Cardiac fibroblast (primary cell): ENCODE data around the gene PFDN4.

ENCODE experiments used
- DNase-seq, 2 donors: peaks; one replicate each; pipeline versions ENCODE4 v3.0.0 to v3.0.0-alpha.2; 2010; ENCODE audit warnings: low read depth in 2 of 2
- H3K4me3 ChIP-seq, 2 donors: replicated peaks in 1 of 2; 1 replicate in 1 of 2; 2 replicates in 1 of 2; pipeline ENCODE4 v1.5.1; 2011; ENCODE audit warnings: low read depth in 2 of 2, low read length in 2 of 2, mild to moderate bottlenecking in 2 of 2, moderate library complexity in 1 of 2
- CTCF ChIP-seq: IDR thresholded peaks from one replicate; pipeline ENCODE4 v1.5.1; 2011; ENCODE audit warnings: low read depth, mild to moderate bottlenecking, low read length, inconsistent platforms

Gene PFDN4

GRCh38 chr20:54174457-54175175 is 33.3 kb upstream of the PFDN4 start:
- DNase-seq, result peak; percentile 12 to 20
- peak overlapping the region in 1 of 2 donors; percentile 14 for H3K4me3 ChIP-seq
- TF ChIP-seq CTCF, result no peak

- no peak for DNase-seq
- no peak overlapping the region for H3K4me3 ChIP-seq
- no peak for TF ChIP-seq CTCF
Measured at GRCh38 chr20:54176610-54177009, 31.3 kb upstream of the PFDN4 start.

GRCh38 chr20:54177378-54177777 is 30.5 kb upstream of the PFDN4 start:
- TF ChIP-seq CTCF, result no peak
- H3K4me3 ChIP-seq, result no peak overlapping the region
- no peak for DNase-seq

- no peak for DNase-seq
- no peak overlapping the region for H3K4me3 ChIP-seq
- TF ChIP-seq CTCF, result no peak
Measured at GRCh38 chr20:54178256-54178655, 29.6 kb upstream of the PFDN4 start.

GRCh38 chr20:54179946-54180345 is 27.9 kb upstream of the PFDN4 start:
- DNase-seq, result no peak
- no peak for TF ChIP-seq CTCF
- H3K4me3 ChIP-seq, result no peak overlapping the region

- no peak for DNase-seq
- no peak for TF ChIP-seq CTCF
- H3K4me3 ChIP-seq, result no peak overlapping the region
Measured at GRCh38 chr20:54180931-54181330, 27.0 kb upstream of the PFDN4 start.

GRCh38 chr20:54184071-54184470 is 23.8 kb upstream of the PFDN4 start:
- no peak for TF ChIP-seq CTCF

More at GRCh38 chr20:54184071-54184470, 23.8 kb upstream of the PFDN4 start:
- H3K4me3 ChIP-seq, result no peak overlapping the region
- DNase-seq, result no peak
